Adrenal gland (tissue), 5 donors: ENCODE data around the gene SPG11.
"Not testable (repeated sequence)": the region's sequence is repeated elsewhere in the genome, so short reads cannot be mapped to it uniquely, and the experiment has no call there.

Experiments used
- CTCF ChIP-seq, 6 experiments: fragments of 450-650 bp in 4 of 6; fragments of 200-600 bp in 2 of 6; sonication (generic) in 1 of 6; IDR thresholded peaks; 1 replicate in 5 of 6; 2 replicates in 1 of 6; pipeline versions ENCODE4 v1.5.1 to v1.8.0; 2016 to 2021; ENCODE audit warnings: antibody characterized with exemption in 6 of 6, mild to moderate bottlenecking in 2 of 6, moderate library complexity in 1 of 6
- POLR2A ChIP-seq, 2 donors: fragments of 450-650 bp; IDR thresholded peaks; one replicate each; pipeline ENCODE4 v1.6.1; 2017; ENCODE audit warnings: antibody characterized with exemption in 2 of 2, mild to moderate bottlenecking in 2 of 2, moderate library complexity in 1 of 2
- donor health status: DM: no; HTN: no; CAD: no.

- not testable (repeated sequence) for TF ChIP-seq CTCF, POLR2A (IDR thresholded peaks at IDR 0.05)
These were observed 114.3 kb downstream of the SPG11 start for GRCh38 chr15:44549152-44549551.
